ENCODE data around the gene ERMARD. TPM values are rescaled to one million over a fixed set of nuclear protein-coding genes. Genes with fewer than 3 reads are reported as not detected.

ERMARD gene
- total and polyA plus RNA-seq, 2 donors (not counting 3 experiments of a cell fraction or from before 2014, with no cell fraction given) = 23.8 to 36.4 TPM

GRCh38 chr6:169783401-169783800 is 32.0 kb downstream of the ERMARD start:
- no peaks in the 10 kb centered on the region for H3K9me3 ChIP-seq (replicated peaks; ENCODE audit: control insufficient read depth, insufficient read depth, low read length)
- peaks cover 10% of the 10 kb centered on the region for H3K4me1 ChIP-seq (ENCODE audit: control insufficient read depth, extremely low read depth, insufficient read depth, low read length)
- ChIA-PET CTCF (interaction anchor here (1.0 kb wide), 1 partner anchor 747 kb away, joined by 3 read pairs; no protein-coding TSS in a partner anchor), POLR2A (no interaction called here)
- H3K36me3 ChIP-seq (ENCODE audit: control insufficient read depth in 2 of 2, extremely low read depth in 1 of 2, insufficient read depth in 2 of 2, low read length in 2 of 2) = no peaks in the 10 kb centered on the region
- H3K27me3 ChIP-seq (ENCODE audit: control insufficient read depth in 2 of 2, insufficient read depth in 2 of 2, low read length in 2 of 2) = no peaks in the 10 kb centered on the region
- intact Hi-C loops (cut with micrococcal nuclease) (no loop called here), dilution Hi-C loops (cut with MboI; ENCODE audit: extremely low pct_ligation_motif_present, low sequenced_read_pairs) (no loop called here)
- no peaks in the 10 kb centered on the region for H4K20me1 ChIP-seq (replicated peaks; ENCODE audit: control insufficient read depth, extremely low read depth, insufficient read depth, low read length)
- TF ChIP-seq MAX (IDR thresholded peaks at IDR 0.05; ENCODE audit: insufficient read depth, insufficient read length) = no peak
- no peak for TF ChIP-seq CTCF (IDR thresholded peaks at IDR 0.05; ENCODE audit: extremely low read depth in 1 of 2, insufficient read depth in 1 of 2, low read depth in 1 of 2, low read length in 2 of 2)
- TF ChIP-seq POLR2AphosphoS5 (IDR thresholded peaks at IDR 0.05; ENCODE audit: insufficient read depth, low read depth, low read length) = no peak
- no peak for TF ChIP-seq POLR2A (IDR thresholded peaks at IDR 0.05; ENCODE audit: low read depth, low read length)
- TF ChIP-seq MYC (IDR thresholded peaks at IDR 0.05; ENCODE audit: low read depth, low read length) = no peak
- no peak for TF ChIP-seq JUN (IDR thresholded peaks at IDR 0.05; ENCODE audit: borderline replicate concordance, insufficient read depth, insufficient read length, low read depth)
- no peak for TF ChIP-seq GATA2 (IDR thresholded peaks at IDR 0.05; ENCODE audit: insufficient read depth, insufficient read length, low read depth, low read length)
- no peak for TF ChIP-seq EZH2 (IDR thresholded peaks at IDR 0.05; ENCODE audit: borderline replicate concordance, low read depth, low read length, severe bottlenecking)
- TF ChIP-seq FOS (IDR thresholded peaks at IDR 0.05; ENCODE audit: borderline replicate concordance, insufficient read depth, low read length) = no peak
- no TSS peak for BruUV-seq (replicated peaks)
- no peak for DNase-seq (ENCODE audit: low read depth, low spot score)
- no peak overlapping the region for H3K9ac ChIP-seq (replicated peaks; ENCODE audit: extremely low read depth, insufficient read depth, low read length)
- H3K4me3 ChIP-seq (replicated peaks in 1 of 3; ENCODE audit: insufficient read depth in 1 of 3, low read depth in 1 of 3, low read length in 3 of 3) = no peak overlapping the region
- no peak overlapping the region for H3K27ac ChIP-seq (ENCODE audit: insufficient read depth, low read depth, low read length)
- H2AFZ ChIP-seq (ENCODE audit: low read depth, low read length) = no peak overlapping the region
- FAIRE-seq = no peak
- no peaks in the 10 kb centered on the region for H3K9me1 ChIP-seq (replicated peaks; ENCODE audit: control insufficient read depth, extremely low read depth, insufficient read depth, low read length)
- H3K4me2 ChIP-seq (ENCODE audit: insufficient read depth, low read length) = no peak overlapping the region
- no peaks in the 10 kb centered on the region for H3K79me2 ChIP-seq (ENCODE audit: control insufficient read depth, insufficient read depth, low read length)

Data from endothelial cell of umbilical vein (primary cell).